ENCODE data around the gene STYXL2. TPM values are rescaled to one million over a fixed set of nuclear protein-coding genes. Genes with fewer than 3 reads are reported as not detected.

The STYXL2 gene
- total and polyA plus RNA-seq, 9 of the 15 experiments (the other 6 are each of a cell fraction or from before 2014, with no cell fraction given), result not detected

- TF ChIP-seq NFE2L1 (tag; IDR thresholded peaks at IDR 0.05; ENCODE audit: borderline replicate concordance, low read depth) (peak; percentile 42; the same call in 1 of the 2 replicates), REST (IDR thresholded peaks at IDR 0.05; ENCODE audit: borderline replicate concordance) (peak; percentile 81), REST (CRISPR knock-in tag; IDR thresholded peaks at IDR 0.05; ENCODE audit: low read depth) (no peak), RBM15 (IDR thresholded peaks at IDR 0.05; ENCODE audit: insufficient read depth, low read length) (no peak), MAFF (IDR thresholded peaks at IDR 0.05; ENCODE audit: low read length) (peak; percentile 54), L3MBTL2 (IDR thresholded peaks at IDR 0.05) (peak; percentile 52; the same call in 1 of the 2 replicates), SMC3 (conservative IDR thresholded peaks at IDR 0.05; ENCODE audit: insufficient read depth, low read depth, low read length) (peak; percentile 91), NFE2 (IDR thresholded peaks at IDR 0.05; ENCODE audit: low read depth) (peak; percentile 88), EP400 (IDR thresholded peaks at IDR 0.05) (peak; percentile 30; the same call in 1 of the 2 replicates), TRIM24 (IDR thresholded peaks at IDR 0.05) (0 out of 4 replicates have a peak, but pooled peaks of 1 of the 2 experiments have one; percentile 8), CREM (IDR thresholded peaks at IDR 0.05; ENCODE audit: low read depth) (0 out of 2 replicates have a peak, but pooled peaks have one; percentile 17), ATF7 (IDR thresholded peaks at IDR 0.05) (peak; percentile 20; the same call in 1 of the 2 replicates), SETDB1 (IDR thresholded peaks at IDR 0.05; ENCODE audit: low read length) (no peak), MAZ (CRISPR knock-in tag; conservative IDR thresholded peaks at IDR 0.05 in 1 of 2, IDR thresholded peaks at IDR 0.05 in 1 of 2) (peak in 1 of 2 experiments; percentile 49; a peak in 1 of 4 replicates), ETV1 (tag; conservative IDR thresholded peaks at IDR 0.05; ENCODE audit: low read depth) (peak; percentile 96), CTBP1 (IDR thresholded peaks at IDR 0.05; ENCODE audit: borderline replicate concordance) (peak; percentile 21; the same call in 1 of the 2 replicates), LEF1 (IDR thresholded peaks at IDR 0.05) (no peak), GTF2F1 (IDR thresholded peaks at IDR 0.05; ENCODE audit: low read depth, low read length) (no peak), TEAD4 (IDR thresholded peaks at IDR 0.05; ENCODE audit: low read length) (peak; percentile 37; the same call in 1 of the 2 replicates), TEAD4 (CRISPR knock-in tag; IDR thresholded peaks at IDR 0.05; ENCODE audit: borderline replicate concordance) (no peak), OTX1 (CRISPR knock-in tag; IDR thresholded peaks at IDR 0.05) (peak; percentile 68; the same call in 1 of the 2 replicates), ZNF699 (CRISPR knock-in tag; IDR thresholded peaks at IDR 0.05; ENCODE audit: insufficient replicate concordance) (no peak), MAFG (tag; conservative IDR thresholded peaks at IDR 0.05) (peak; percentile 79)
Measured at GRCh38 chr1:167059045-167059808, 34.6 kb upstream of the STYXL2 start (continued).
